ENCODE results near the gene GPR26.

Gene GPR26

GRCh38 chr10:123645615-123646014 lies 20.5 kb upstream of the GPR26 start:
- no peak for DNase-seq (ENCODE audit: low read depth in 2 of 2)

GRCh38 chr10:123648595-123648994 lies 17.6 kb upstream of the GPR26 start:
- no peak for DNase-seq (ENCODE audit: low read depth in 2 of 2)

- no peak for DNase-seq (ENCODE audit: low read depth in 2 of 2)
Measured at GRCh38 chr10:123649676-123650075, 16.5 kb upstream of the GPR26 start.

GRCh38 chr10:123651421-123652047 lies 14.6 kb upstream of the GPR26 start:
- no peak for DNase-seq (ENCODE audit: low read depth in 2 of 2)

- DNase-seq (ENCODE audit: low read depth in 2 of 2) = no peak
Measured at GRCh38 chr10:123655751-123656150, 10.4 kb upstream of the GPR26 start.

- no peak for DNase-seq (ENCODE audit: low read depth in 2 of 2)
Measured at GRCh38 chr10:123663522-123663921, 2.6 kb upstream of the GPR26 start.

- DNase-seq (ENCODE audit: low read depth in 2 of 2) = no peak
Measured at GRCh38 chr10:123665491-123666286, 466 bp upstream of the GPR26 start.

GRCh38 chr10:123669886-123670285 lies 3.7 kb downstream of the GPR26 start:
- DNase-seq (ENCODE audit: low read depth in 2 of 2) = no peak

- DNase-seq (ENCODE audit: low read depth in 2 of 2) = no peak
Measured at GRCh38 chr10:123673198-123673597, 7.0 kb downstream of the GPR26 start.

- no peak for DNase-seq (ENCODE audit: low read depth in 2 of 2)
Measured at GRCh38 chr10:123674741-123675140, 8.6 kb downstream of the GPR26 start.

- DNase-seq (ENCODE audit: low read depth in 2 of 2) = no peak
Measured at GRCh38 chr10:123675811-123676210, 9.7 kb downstream of the GPR26 start.

GRCh38 chr10:123677556-123677955 lies 11.4 kb downstream of the GPR26 start:
- DNase-seq (ENCODE audit: low read depth in 2 of 2) = no peak

- no peak for DNase-seq (ENCODE audit: low read depth in 2 of 2)
Measured at GRCh38 chr10:123678376-123678775, 12.2 kb downstream of the GPR26 start.

- DNase-seq (ENCODE audit: low read depth in 2 of 2) = no peak
Measured at GRCh38 chr10:123681285-123681684, 15.1 kb downstream of the GPR26 start.

- DNase-seq (ENCODE audit: low read depth in 2 of 2) = no peak
Measured at GRCh38 chr10:123682477-123682876, 16.3 kb downstream of the GPR26 start.

GRCh38 chr10:123683459-123683858 lies 17.3 kb downstream of the GPR26 start:
- DNase-seq (ENCODE audit: low read depth in 2 of 2) = no peak

GRCh38 chr10:123683865-123684264 lies 17.7 kb downstream of the GPR26 start:
- no peak for DNase-seq (ENCODE audit: low read depth in 2 of 2)

- no peak for DNase-seq (ENCODE audit: low read depth in 2 of 2)
Measured at GRCh38 chr10:123685260-123685659, 19.1 kb downstream of the GPR26 start.

- DNase-seq (ENCODE audit: low read depth in 2 of 2) = no peak
Measured at GRCh38 chr10:123687758-123688157, 21.6 kb downstream of the GPR26 start.

GRCh38 chr10:123689880-123690279 lies 23.7 kb downstream of the GPR26 start:
- DNase-seq (ENCODE audit: low read depth in 2 of 2) = no peak

- DNase-seq (ENCODE audit: low read depth in 2 of 2) = no peak
Measured at GRCh38 chr10:123703195-123703790, 37.1 kb downstream of the GPR26 start.

- DNase-seq (ENCODE audit: low read depth in 2 of 2) = no peak
Measured at GRCh38 chr10:123704076-123704475, 37.9 kb downstream of the GPR26 start.

GRCh38 chr10:123704812-123705211 lies 38.7 kb downstream of the GPR26 start:
- no peak for DNase-seq (ENCODE audit: low read depth in 2 of 2)
